GM13977 (cell line): Measurements from ENCODE around the gene KCNJ12.

Experiments used
- DNase-seq: peaks from one replicate; pipeline ENCODE4 v3.0.0; 2012; ENCODE audit warnings: low spot score
- in situ Hi-C: fragments of 300-500 bp; cut with MboI; formaldehyde crosslinking; loops from one replicate; pipeline ENCODE4 v1.12.0; 2022; ENCODE audit warnings: low sequenced_read_pairs, low pct_unique_long_range_greater_than_20kb, mixed read lengths, inconsistent platforms; ENCODE audit not compliant: unreplicated experiment
- TF ChIP-seq, protein P1 (sequence below): IDR thresholded peaks from 2 replicates; pipeline ENCODE4 v1.5.1; 2012; ENCODE audit warnings: mild to moderate bottlenecking, control low read depth; ENCODE audit not compliant: insufficient read depth; ENCODE audit errors: extremely low read depth, missing control alignments

The KCNJ12 gene

DNA sequence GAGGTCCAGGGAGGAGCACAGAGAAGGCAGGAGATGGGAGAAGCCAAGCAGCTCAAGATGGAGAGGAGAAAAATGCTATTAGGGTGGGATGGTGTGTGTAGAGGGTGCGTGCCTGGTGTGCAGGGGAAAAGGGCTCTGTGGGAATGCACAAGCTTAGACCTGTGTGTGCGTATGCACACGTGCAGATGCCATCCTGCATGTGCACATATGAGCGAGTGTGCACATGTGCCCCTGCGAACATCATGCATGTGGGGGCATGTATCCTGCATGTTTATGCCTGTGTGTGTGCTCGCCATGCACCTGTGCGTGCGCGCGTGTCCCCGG, 438 bp upstream of the KCNJ12 start:
- DNase-seq, result no peak
- TF ChIP-seq, protein P1, sequence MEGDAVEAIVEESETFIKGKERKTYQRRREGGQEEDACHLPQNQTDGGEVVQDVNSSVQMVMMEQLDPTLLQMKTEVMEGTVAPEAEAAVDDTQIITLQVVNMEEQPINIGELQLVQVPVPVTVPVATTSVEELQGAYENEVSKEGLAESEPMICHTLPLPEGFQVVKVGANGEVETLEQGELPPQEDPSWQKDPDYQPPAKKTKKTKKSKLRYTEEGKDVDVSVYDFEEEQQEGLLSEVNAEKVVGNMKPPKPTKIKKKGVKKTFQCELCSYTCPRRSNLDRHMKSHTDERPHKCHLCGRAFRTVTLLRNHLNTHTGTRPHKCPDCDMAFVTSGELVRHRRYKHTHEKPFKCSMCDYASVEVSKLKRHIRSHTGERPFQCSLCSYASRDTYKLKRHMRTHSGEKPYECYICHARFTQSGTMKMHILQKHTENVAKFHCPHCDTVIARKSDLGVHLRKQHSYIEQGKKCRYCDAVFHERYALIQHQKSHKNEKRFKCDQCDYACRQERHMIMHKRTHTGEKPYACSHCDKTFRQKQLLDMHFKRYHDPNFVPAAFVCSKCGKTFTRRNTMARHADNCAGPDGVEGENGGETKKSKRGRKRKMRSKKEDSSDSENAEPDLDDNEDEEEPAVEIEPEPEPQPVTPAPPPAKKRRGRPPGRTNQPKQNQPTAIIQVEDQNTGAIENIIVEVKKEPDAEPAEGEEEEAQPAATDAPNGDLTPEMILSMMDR, result no peak
- in situ Hi-C loops, result no loop called here

DNA sequence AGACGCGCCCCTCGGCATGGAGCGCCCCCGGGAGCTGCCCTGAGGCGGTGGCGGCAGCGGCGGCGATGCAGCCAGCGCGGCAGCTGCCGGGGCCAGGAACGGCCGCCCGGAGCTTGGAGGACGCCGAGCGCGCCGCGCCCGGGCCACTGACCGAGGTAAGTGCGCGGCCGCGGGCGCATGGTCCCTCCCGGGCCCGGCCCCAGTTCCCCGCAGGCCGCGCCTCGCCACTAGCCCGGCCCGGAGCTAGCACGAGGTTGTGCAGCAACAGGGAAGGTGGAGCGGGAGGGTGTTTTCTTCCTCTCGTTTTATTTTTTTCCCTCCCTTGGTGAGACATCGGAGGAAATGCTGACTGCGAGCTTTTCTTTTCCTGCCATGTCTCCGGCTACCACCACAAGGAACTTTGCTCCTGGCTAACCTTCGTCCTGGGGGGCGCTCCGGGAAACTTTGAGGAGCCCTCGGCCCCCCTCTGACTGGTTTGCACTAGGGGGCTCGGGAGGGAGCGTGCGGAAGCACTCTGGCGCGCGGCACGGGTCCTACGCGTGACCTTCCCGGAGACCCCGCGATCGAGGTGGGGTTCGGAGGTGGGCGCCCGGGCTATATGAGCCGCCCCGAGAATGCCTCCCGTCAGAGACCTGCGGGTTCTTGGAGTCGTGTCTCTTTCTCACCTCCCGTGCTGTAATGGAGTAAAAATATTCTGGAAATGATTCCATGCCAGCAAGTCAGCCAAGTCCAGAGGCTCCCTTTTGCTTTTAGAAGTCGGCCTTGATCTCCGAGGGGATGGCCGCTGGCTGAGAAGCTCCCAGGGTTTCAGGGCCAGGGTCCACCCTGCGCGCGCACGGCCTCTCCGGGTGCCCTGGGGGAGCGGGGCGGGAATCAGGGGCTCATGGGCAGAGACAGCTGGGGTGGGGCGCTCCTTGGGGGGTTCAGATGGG, 868 bp downstream of the KCNJ12 start:
- TF ChIP-seq, protein P1, result no peak
- no peak for DNase-seq
- in situ Hi-C loops, result no loop called here

DNA sequence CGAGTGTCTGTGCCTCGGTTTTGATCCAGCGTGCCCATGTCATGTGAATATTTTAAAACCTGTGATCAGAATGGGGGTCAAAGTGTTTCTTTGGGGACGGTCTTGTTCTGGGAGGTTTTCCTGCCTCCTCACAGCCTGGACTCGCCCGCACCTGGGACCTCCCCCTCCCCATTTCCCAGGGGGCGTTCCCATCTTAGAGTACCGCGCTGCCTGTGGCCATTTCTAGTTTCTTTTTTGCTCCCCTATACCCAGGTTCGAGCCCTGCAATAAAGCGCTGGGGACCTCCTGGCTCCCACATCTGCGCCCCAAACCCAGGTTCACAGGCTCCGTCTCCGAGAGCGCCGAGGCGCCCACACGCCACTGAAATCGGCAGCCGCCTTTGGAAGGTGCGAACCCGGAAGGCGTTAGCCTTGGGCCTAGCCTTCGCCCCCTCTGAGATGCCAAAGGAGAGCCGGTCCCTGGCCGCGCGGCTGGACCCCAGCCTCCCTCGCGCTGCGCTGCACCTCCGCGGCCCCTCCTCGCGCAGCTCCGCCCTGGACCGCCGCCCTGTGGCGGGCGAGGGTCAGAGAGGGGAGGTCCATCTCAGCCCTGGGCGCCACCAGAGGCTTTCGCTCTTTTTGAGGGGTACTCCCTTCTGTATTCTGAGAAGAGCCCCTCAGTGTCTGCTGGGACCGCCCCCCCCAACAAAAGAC, 1.7 kb downstream of the KCNJ12 start:
- in situ Hi-C loops, result no loop called here
- TF ChIP-seq, protein P1, result no peak

DNA sequence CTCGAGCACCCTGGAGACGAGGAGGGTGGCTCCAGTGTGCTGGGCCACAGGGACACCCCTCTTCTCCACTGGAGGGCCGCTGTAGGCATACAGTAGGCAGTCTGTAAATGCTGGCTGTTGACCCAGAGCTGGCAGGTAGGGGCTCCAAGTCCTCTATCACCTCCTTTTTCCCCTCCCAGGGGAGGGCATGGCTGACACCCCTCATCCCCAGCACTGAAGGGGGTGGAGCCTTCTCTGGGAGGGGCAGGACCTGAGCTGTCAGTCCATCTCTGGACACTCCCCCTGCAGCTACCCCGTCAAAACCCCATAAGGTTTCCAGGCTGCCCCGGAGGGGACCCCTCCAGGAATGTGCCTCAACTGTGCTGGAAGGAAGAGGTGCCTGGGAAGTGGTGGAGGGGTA, 2.4 kb downstream of the KCNJ12 start:
- DNase-seq, result no peak
- TF ChIP-seq, protein P1, result no peak
- in situ Hi-C loops, result no loop called here

More for the DNA sequence above, 1.7 kb downstream of the KCNJ12 start:
- DNase-seq, result no peak

DNA sequence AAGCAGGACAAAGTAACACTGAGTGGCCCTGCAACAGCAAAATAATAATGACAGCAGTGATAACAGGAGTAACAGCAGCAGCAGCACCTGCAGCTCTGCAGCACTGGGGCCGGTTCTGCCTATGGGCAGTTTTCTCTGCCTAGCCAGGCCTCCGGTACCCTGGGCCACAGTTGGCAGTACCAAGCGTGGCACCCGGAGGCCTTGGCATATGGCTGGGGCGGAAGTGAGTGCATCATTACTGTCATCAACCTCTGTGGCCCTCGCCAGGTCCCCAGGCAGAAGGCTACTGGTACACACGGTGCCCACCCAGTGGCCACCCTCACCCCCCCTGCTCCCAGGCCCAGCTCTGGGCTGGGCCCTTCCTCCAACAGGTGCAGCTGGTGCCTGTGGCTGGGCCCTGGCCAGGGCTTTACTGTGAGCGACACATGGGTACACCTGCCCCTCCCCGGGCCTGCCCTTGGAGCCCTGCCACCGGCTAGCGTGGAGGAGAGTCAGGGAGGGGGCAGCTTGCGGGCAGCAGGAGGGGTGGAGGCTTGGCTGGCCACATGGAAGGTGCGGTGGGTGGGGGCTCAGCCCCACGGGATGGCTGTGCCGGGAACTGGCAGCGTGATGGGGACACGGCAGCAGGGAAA, 3.0 kb downstream of the KCNJ12 start:
- in situ Hi-C loops, result no loop called here
- no peak for DNase-seq
- TF ChIP-seq, protein P1, result no peak

DNA sequence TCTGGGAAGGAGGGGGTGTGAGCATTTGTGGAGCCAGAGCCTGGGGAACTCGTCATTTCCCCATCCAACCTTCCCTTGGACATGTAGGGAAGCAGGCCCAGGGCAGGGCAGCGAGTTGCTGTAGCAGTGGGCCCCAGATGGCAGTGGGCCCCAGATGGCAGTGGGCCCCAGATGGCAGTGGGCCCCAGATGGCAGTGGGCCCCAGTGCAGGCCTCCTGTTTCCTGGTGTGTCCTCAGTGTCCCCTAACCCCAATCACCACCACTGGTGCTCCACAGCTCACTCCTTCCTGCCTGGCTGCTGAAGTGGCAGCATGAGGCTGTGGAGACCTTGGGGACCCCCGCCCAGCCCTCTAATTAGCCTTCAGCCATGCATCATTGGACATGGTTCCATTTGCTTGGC, 4.5 kb downstream of the KCNJ12 start:
- TF ChIP-seq, protein P1, result no peak
- no peak for DNase-seq
- in situ Hi-C loops, result no loop called here
